Keratinocyte (primary cell): Measurements from ENCODE around the gene ALX4. TPM values are rescaled to one million over a fixed set of nuclear protein-coding genes. Genes with fewer than 3 reads are reported as not detected.

Source experiments
- DNase-seq: peaks from one replicate; pipeline ENCODE4 v3.0.0-alpha.2; 2011; ENCODE audit warnings: low read depth, missing footprints, low spot score
- FAIRE-seq: peaks from 2 replicates; lab custom pipeline; 2011; peaks lifted over from hg19 to GRCh38; lab: Jason Lieb, UNC
- H2AFZ ChIP-seq: 2 replicates; pipeline ENCODE4 v1.6.0; 2012; ENCODE audit warnings: low read length, control low read depth, inconsistent platforms; ENCODE audit not compliant: control insufficient read depth
- H3K27ac ChIP-seq: 2 replicates; pipeline ENCODE4 v1.5.1; 2011; ENCODE audit warnings: low read length; ENCODE audit not compliant: control insufficient read depth, insufficient read depth
- H3K27me3 ChIP-seq: 3 replicates; pipeline ENCODE4 v1.6.0; 2011; ENCODE audit warnings: low read length; ENCODE audit not compliant: control insufficient read depth, insufficient read depth; ENCODE audit errors: extremely low read depth
- H3K36me3 ChIP-seq, 2 experiments: 2 replicates in 1 of 2; 3 replicates in 1 of 2; pipeline ENCODE4 v1.5.1; 2011; ENCODE audit warnings: low read length in 2 of 2, mild to moderate bottlenecking in 1 of 2; ENCODE audit not compliant: control insufficient read depth in 2 of 2, insufficient read depth in 2 of 2; ENCODE audit errors: extremely low read depth in 1 of 2
- H3K4me1 ChIP-seq: 3 replicates; pipeline ENCODE4 v1.5.1; 2011; ENCODE audit warnings: low read length; ENCODE audit not compliant: control insufficient read depth, insufficient read depth; ENCODE audit errors: extremely low read depth
- H3K4me2 ChIP-seq: 3 replicates; pipeline ENCODE4 v1.6.0; 2011; ENCODE audit warnings: low read depth, low read length; ENCODE audit not compliant: control insufficient read depth, insufficient read depth; ENCODE audit errors: extremely low read depth
- H3K4me3 ChIP-seq, 3 experiments: fragments of 200-600 bp in 1 of 3; sonication (generic) in 1 of 3; 2 replicates in 2 of 3; 3 replicates in 1 of 3; pipeline ENCODE4 v1.5.1; 2011 to 2016; ENCODE audit warnings: low read length in 3 of 3, mild to moderate bottlenecking in 3 of 3, control low read depth in 2 of 3, inconsistent platforms in 1 of 3, low read depth in 1 of 3, mixed read lengths in 1 of 3, mixed run types in 1 of 3, moderate library complexity in 1 of 3; ENCODE audit not compliant: control insufficient read depth in 2 of 3, insufficient read depth in 2 of 3; ENCODE audit errors: extremely low read depth in 1 of 3
- H3K79me2 ChIP-seq: 2 replicates; pipeline ENCODE4 v1.6.0; 2012; ENCODE audit warnings: low read length; ENCODE audit not compliant: control insufficient read depth, insufficient read depth
- H3K9ac ChIP-seq: 3 replicates; pipeline ENCODE4 v1.6.0; 2011; ENCODE audit warnings: low read length; ENCODE audit not compliant: control insufficient read depth, insufficient read depth; ENCODE audit errors: extremely low read depth
- H3K9me1 ChIP-seq: 3 replicates; pipeline ENCODE4 v1.6.0; 2011; ENCODE audit warnings: low read length; ENCODE audit not compliant: control insufficient read depth, insufficient read depth; ENCODE audit errors: extremely low read depth
- H3K9me3 ChIP-seq: 2 replicates; pipeline ENCODE4 v1.5.1; 2012; ENCODE audit warnings: low read depth, low read length; ENCODE audit not compliant: control insufficient read depth
- H4K20me1 ChIP-seq: 3 replicates; pipeline ENCODE4 v1.6.0; 2011; ENCODE audit warnings: low read length; ENCODE audit not compliant: control insufficient read depth, insufficient read depth; ENCODE audit errors: extremely low read depth
- EZH2 ChIP-seq: IDR thresholded peaks from one replicate; pipeline ENCODE4 v1.6.1; 2012; ENCODE audit warnings: inconsistent platforms, mild to moderate bottlenecking, low read length, moderate library complexity
- dilution Hi-C: fragments of 300-500 bp; cut with MboI; formaldehyde crosslinking; loops from one replicate; pipeline ENCODE4 v1.7.0; 2020; ENCODE audit warnings: low sequenced_read_pairs; ENCODE audit not compliant: extremely low pct_ligation_motif_present
- polyA plus RNA-seq, 5 experiments: library from polyadenylated mRNA; depleted of rRNA in 3 of 5; stranded (reverse) in 3 of 5; stranded (forward) in 1 of 5; unstranded in 1 of 5; fragments of >200 nt; gene quantifications; 1 replicate in 1 of 5; 2 replicates in 3 of 5; 3 replicates in 1 of 5; pipeline versions ENCODE4 v1.2.1 to v1.2.3, GENCODE V29; 2011 to 2012; ENCODE audit warnings: missing spikeins in 2 of 5, low read depth in 1 of 5, low replicate concordance in 1 of 5
- TF ChIP-seq, protein P1 (sequence below), 3 experiments: IDR thresholded peaks in 1 of 3; conservative IDR thresholded peaks in 1 of 3; optimal IDR thresholded peaks in 1 of 3; 2 replicates in 2 of 3; 3 replicates in 1 of 3; pipeline versions ENCODE3 to v1.5.1; 2011; ENCODE audit warnings: low read length in 3 of 3, mild to moderate bottlenecking in 3 of 3, moderate library complexity in 2 of 3, control low read depth in 1 of 3, inconsistent platforms in 1 of 3; ENCODE audit not compliant: insufficient read depth in 2 of 3; ENCODE audit errors: extremely low read depth in 1 of 3

The ALX4 gene
- polyA plus RNA-seq, 1 donor (not counting 4 experiments of a cell fraction or from before 2014, with no cell fraction given), result not detected

DNA sequence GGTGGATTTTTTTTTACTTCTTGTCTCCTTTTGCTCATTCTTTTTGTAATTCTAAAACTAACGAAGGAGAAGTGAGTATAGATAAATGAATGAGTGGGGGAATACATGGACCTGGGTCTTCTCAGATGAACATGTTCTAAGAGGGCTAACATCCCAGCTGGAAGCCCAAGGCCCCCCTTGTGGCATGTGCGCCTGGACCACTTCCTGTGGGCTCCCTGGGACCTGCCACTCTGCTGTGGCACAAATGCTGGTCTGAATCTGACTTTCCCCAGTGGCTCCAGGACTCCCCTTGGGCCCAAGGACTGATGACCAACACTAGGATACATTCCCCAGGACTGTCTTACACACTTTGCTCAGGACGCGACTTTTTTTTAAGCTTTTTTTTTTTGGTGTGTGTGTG is 32.7 kb upstream of the ALX4 start:
- DNase-seq, result no peak
- FAIRE-seq, result no peak
- Histone ChIP-seq H3K9ac (no peak overlapping the region), H4K20me1 (no peaks in the 10 kb centered on the region), H3K4me1 (no peaks in the 10 kb centered on the region), H3K27me3 (peaks cover 35% of the 10 kb centered on the region), H3K9me1 (no peaks in the 10 kb centered on the region), H2AFZ (no peak overlapping the region), H3K9me3 (no peaks in the 10 kb centered on the region), H3K27ac (no peak overlapping the region), H3K36me3 (no peaks in the 10 kb centered on the region), H3K4me3 (no peak overlapping the region), H3K4me2 (no peak overlapping the region), H3K79me2 (no peaks in the 10 kb centered on the region)
- dilution Hi-C loops, result no loop called here
- no peak for TF ChIP-seq EZH2
- TF ChIP-seq, protein P1, sequence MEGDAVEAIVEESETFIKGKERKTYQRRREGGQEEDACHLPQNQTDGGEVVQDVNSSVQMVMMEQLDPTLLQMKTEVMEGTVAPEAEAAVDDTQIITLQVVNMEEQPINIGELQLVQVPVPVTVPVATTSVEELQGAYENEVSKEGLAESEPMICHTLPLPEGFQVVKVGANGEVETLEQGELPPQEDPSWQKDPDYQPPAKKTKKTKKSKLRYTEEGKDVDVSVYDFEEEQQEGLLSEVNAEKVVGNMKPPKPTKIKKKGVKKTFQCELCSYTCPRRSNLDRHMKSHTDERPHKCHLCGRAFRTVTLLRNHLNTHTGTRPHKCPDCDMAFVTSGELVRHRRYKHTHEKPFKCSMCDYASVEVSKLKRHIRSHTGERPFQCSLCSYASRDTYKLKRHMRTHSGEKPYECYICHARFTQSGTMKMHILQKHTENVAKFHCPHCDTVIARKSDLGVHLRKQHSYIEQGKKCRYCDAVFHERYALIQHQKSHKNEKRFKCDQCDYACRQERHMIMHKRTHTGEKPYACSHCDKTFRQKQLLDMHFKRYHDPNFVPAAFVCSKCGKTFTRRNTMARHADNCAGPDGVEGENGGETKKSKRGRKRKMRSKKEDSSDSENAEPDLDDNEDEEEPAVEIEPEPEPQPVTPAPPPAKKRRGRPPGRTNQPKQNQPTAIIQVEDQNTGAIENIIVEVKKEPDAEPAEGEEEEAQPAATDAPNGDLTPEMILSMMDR (optimal IDR thresholded peaks at IDR 0.05 in 1 of 3, IDR thresholded peaks at IDR 0.05 in 1 of 3, conservative IDR thresholded peaks at IDR 0.05 in 1 of 3; ENCODE audit: extremely low read depth in 1 of 3, insufficient read depth in 2 of 3, low read length in 3 of 3), result no peak

DNA sequence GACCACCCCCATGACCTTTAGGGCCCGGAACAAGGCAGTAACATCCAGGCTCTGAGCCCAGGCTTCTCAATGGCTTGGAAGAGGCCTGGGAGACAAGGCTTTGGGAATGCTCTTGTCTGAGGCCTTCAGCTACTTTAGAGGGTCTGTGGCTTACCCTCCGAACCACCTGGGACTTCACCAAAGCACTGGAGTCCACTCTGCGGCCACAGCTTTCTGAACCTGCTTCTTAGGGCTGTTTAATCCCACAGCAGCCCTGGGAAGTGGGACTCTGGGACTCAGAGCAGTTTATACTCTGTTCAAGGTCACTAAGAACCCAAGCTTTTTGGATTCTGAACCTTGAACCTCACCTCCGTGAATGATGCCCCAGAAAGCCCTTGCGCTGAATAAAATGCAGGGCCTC is 30.7 kb upstream of the ALX4 start:
- Histone ChIP-seq H3K9me3 (no peaks in the 10 kb centered on the region), H3K27me3 (peaks cover 48% of the 10 kb centered on the region), H4K20me1 (no peaks in the 10 kb centered on the region), H3K27ac (no peak overlapping the region), H3K4me2 (no peak overlapping the region), H3K4me3 (no peak overlapping the region), H3K4me1 (no peaks in the 10 kb centered on the region), H2AFZ (no peak overlapping the region), H3K79me2 (no peaks in the 10 kb centered on the region), H3K36me3 (no peaks in the 10 kb centered on the region), H3K9ac (no peak overlapping the region), H3K9me1 (no peaks in the 10 kb centered on the region)
- dilution Hi-C loops, result no loop called here
- TF ChIP-seq EZH2, result no peak
- TF ChIP-seq, protein P1 (optimal IDR thresholded peaks at IDR 0.05 in 1 of 3, IDR thresholded peaks at IDR 0.05 in 1 of 3, conservative IDR thresholded peaks at IDR 0.05 in 1 of 3; ENCODE audit: extremely low read depth in 1 of 3, insufficient read depth in 2 of 3, low read length in 3 of 3), result no peak
- DNase-seq (no peak), FAIRE-seq (no peak)
